ENCODE data around the gene SLC35E1.
"Not testable (repeated sequence)": the region's sequence is repeated elsewhere in the genome, so short reads cannot be mapped to it uniquely, and the experiment has no call there.

The SLC35E1 gene

GRCh38 chr19:16543734-16544133, 28.5 kb downstream of the SLC35E1 start:
- ATAC-seq, result not testable (repeated sequence)

- ATAC-seq, result no peak
Observed at GRCh38 chr19:16542910-16543472, 29.2 kb downstream of the SLC35E1 start.

DNA sequence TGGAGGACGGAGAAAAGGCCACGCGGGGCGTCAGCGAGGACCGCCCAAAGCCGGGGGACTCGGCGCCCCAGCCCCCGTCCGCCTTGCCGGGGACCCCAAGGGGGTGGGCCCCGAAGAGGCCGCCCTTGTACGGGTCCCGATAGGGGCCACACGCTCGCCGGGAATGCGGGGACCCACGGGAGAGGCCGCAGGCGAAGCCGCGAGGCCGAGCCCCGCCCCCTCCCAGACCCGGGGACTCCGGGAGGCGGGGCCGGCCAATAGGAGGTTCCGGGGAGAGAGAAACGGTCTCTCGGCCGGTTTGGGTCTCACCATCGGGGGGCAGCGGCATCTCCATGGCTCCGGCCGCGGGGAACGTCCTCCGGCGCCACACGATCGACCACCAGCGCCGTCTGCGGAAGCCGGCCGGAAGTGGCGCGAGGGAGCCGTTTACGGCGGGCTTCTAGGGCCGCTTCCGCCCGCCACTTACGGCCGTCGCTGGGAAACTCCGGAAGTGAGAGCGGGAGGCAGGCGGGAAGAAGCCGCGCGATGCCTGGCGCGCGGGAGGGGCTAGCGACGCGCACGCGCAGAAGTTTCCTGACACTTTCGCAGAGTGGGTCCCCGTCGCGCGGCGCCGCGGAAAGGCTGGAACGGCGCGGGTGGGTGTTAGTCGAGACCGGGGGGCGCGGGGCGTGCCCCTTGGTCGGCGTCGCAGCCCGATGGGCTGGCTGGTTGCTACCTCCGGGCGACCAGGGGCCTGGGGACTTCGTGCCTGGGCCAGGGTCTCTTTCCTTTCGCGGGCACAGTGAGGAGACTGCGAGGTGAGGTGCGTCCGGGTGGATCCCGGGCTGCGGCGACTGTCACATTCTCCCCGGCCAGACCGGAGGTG, 29.9 kb downstream of the SLC35E1 start, which contains the start of gene CHERP:
CHERP (minus strand) TSS at position 393 of the 865 bp plus-strand sequence; CDS start at position 334, 59 bp downstream.
- ATAC-seq, result peak; percentile 83 to 84

GRCh38 chr19:16541526-16542044, 30.6 kb downstream of the SLC35E1 start:
- peak in 1 of 2 donors; percentile 4 for ATAC-seq

GRCh38 chr19:16540948-16541347, 31.3 kb downstream of the SLC35E1 start:
- no peak for ATAC-seq

GRCh38 chr19:16537111-16537510, 35.1 kb downstream of the SLC35E1 start:
- ATAC-seq, result no peak

GRCh38 chr19:16536130-16536529, 36.1 kb downstream of the SLC35E1 start:
- ATAC-seq, result no peak

DNA sequence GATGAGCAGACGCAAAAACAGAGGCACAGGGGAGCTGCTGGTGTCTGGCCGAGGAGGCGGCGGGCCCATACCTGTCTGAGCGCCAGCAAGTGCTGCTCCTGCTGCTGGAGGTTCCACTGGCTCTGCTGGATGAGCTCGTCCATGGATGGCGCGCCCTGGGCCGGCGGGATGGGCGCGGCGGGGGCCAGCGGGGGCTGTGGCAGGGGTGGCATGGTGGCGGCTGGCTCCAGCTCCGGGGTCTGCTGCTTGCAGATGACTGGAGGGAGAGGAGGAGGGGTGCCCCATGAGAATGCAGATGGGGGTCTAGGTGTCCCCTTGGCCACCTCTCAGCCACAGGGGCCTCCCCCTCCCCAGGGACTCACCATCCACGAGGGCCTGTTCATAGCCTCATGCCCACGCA, 36.8 kb downstream of the SLC35E1 start:
- no peak for ATAC-seq

DNA sequence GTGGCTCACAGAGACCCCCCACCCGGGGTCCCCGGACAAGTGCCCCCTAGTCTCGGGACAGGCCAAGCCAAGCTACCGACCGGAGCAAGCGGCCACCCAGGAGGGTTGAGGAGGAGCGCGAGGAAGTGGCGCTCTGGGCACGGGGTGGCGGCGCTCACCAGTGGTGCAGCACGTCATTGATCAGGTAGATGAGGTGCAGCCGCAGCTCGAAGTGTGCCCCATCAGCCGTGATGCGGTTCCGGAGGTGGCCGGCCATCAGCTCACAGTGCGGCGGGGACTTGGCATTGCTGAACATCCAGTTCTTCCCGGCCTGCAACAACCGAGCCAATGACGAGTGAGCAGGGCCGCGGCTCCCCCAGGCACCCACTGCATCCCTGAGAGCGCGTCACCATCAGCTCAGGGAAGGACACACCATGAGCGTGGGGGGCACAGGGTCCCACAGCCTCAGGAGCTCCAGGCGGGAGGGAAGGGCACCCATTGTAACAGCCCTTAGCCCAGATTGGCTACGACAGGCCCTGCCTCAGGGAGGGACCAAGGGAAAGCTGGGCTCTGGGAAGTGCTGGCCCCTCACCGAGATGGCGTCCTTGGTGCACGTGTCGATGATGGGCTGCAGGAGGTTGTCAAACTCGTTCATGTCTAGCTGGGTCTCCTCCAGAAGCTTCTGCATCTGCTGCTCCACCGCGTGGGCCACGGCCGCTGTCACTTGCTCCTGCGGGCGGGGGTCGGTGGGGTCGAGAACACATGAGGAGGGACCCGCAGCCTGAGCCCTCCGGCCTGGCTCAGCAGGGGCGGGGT, 39.6 kb downstream of the SLC35E1 start:
- no peak for ATAC-seq

- no peak for ATAC-seq
Observed at GRCh38 chr19:16531380-16531669, 40.9 kb downstream of the SLC35E1 start.

DNA sequence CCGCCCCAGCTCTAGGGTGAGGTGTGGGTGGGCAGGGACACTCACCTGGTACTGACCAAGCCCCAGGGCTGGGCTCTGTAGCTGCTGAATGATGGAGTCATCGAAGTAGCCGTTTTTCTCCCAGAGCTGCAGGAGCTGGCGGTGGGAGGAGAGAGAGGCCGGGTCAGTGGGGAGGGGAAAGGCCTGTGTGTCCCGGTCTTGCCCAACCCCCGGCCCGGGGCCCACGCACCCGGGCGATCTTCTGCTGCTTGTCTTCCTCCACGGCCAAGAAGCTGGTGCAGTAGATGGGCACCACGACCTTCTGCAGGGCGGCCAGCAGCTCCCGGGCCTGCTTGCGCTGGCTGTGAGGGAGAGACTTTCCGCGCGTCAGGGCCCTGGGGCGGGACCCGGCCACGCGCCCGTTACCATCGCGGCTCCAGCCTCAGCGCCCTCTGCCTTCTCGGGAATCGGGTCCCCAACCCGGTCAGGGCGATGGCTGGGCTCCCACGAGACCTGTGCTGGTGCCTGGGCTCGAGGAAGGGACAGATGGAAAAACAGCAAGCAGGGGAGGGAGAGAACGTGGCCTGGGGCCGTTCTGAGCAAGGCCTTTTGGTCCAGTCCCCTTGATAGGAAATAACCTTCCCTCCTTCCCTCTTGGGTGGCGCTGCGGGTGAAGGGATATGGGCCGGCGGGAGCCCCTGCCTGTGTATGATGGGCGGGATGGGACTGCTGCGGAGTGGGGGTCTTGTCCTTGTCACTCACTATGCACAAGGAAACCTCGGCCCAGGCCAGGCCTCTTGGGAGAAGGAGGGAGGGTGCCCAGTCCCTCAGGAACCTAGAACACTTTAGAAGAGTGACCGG, 41.5 kb downstream of the SLC35E1 start:
- ATAC-seq, result no peak

DNA sequence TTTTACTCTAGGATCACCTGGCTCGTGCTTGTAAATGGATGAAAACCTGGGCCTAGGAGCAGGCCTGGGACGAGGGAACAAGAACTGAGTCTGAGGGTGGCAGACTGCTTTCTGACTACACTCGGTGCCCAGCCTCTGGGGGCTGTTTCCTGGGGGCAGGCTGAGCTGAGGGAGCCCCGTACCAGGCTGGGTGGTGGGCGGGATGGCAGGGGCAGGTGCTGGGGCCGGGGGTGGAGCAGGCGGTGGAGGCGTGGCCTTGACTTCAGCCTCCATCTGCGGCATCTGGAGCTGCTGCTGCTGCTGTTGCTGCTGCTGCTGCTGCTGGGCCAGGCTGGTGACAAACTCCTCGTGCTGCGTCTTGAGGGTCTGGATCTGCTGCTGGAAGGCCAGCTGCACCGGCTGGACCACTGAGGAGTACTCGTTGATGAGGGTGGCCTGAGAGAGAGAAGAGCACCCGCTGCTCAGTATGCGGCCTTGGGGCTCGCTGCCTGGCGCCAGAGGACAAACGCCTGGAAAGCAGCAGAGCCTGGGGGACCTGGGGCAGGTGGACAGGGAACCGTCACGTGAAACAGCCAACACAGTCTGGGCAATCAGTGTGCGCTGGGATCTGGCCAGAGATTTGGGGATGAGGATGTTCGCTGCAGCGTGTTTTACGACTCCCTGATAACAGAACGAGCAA, 42.6 kb downstream of the SLC35E1 start:
- no peak for ATAC-seq

DNA sequence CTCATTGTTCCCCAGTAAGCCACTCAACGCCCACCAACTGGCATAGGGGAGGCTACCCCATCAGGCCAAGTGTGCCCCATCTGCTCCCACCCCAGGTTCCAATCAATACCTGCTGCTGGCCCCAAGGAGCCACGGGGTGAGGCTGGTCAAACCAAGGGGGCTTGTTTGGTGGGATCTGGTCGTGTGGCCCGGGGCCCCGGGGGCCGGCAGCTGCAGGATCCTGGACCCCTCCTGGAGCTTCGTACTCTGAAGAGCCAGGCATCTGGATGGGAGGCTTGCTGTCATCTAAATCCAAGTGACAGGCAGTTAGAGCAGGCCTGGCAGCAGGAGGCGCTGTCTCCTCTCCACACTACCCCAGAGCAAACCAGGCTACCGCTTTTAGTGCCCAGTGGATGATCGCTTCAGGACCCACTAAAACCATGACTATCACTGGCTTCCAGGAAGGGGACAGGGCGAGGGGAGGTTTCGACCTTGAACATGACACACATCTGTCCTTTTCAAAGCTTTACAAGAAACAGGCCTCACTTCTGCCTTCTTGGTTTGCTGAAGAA, 44.2 kb downstream of the SLC35E1 start:
- peak in 1 of 2 donors; percentile 53 for ATAC-seq

DNA sequence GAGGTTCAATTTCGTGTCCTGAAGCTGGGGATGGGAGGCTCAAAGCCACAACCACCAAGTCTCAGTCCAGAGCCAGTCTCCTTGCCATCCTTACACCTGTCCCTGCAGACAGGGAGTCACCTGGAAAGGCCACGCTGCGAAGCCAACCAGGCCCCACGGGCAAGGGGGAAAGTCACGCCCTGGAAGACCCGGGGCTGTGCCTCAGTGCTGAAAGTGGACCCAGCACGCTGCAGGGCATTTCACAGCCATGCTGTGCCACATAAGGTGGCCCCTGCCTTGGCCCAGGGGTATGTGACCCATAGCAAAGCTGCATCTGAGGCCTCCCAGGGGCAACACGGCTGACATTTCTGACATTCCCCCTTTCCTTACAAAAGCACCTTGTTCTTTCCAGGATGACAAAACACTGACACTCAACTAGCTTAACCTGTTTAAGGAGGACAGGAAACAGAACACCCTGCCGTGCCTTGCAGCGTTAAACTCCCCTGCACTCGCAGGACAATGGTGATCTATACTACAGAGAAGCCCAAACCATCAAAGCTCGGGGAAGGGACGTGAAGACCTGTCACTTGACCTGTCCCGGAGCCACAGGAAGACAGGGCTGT, 44.8 kb downstream of the SLC35E1 start:
- no peak for ATAC-seq

DNA sequence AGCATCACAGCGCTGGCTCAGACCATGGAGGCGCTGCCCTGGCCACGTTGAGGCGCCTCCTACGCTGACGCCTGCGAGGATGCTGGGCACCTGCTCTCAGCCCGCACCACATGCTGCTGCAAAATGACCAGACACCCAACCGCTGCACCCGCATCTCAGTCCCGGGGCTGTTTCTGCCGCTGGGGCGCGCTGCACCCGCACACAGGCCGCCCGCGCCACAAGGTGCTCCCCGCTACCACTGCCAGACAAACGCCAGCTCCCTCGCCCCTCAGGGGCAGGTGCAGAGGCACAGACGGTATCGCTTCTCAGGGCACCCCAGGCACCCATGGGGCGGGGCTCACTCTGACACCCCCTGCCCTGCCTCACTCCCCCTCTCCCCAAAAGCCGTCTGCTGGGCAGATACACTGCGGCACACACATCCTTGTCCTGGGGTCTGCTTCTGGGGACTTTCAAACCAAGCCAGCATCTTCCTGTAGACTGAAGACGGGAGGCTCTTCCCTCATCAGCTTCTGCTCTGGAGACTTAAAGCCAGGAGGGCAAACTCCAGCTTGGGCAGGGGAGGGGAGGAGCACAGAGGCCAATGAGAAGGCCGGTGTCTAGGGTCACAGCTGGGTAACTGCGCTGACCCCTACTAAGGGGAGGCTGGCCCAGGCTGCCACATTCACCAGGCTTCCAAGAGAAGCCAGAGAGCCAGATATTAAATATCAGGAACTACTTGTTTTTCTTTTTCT, 46.3 kb downstream of the SLC35E1 start:
- no peak for ATAC-seq

GRCh38 chr19:16524991-16525734, 47.1 kb downstream of the SLC35E1 start:
- ATAC-seq, result no peak

- ATAC-seq, result no peak
Observed at GRCh38 chr19:16522559-16523377, 49.4 kb downstream of the SLC35E1 start.

- no peak for ATAC-seq
Observed at GRCh38 chr19:16521715-16522289, 50.4 kb downstream of the SLC35E1 start.
